Kidney (tissue), 14 donors: Measurements from ENCODE around the gene KCNQ2. TPM values are rescaled to one million over a fixed set of nuclear protein-coding genes. Genes with fewer than 3 reads are reported as not detected.

ENCODE experiments used
- DNase-seq, 5 donors: peaks; one replicate each; pipeline ENCODE4 v3.0.0-alpha.2; 2013 to 2020
- FAIRE-seq: peaks from 2 replicates; lab custom pipeline; 2012; peaks lifted over from hg19 to GRCh38; lab: Jason Lieb, UNC
- H3K27ac ChIP-seq, 2 donors: one replicate each; pipeline ENCODE4 v1.7.0; 2013; ENCODE audit warnings: low read depth in 2 of 2, low read length in 2 of 2, inconsistent platforms in 1 of 2
- H3K27me3 ChIP-seq: one replicate; pipeline ENCODE4 v1.7.1; 2013; ENCODE audit warnings: low read length, inconsistent platforms; ENCODE audit not compliant: control insufficient read depth, insufficient read depth
- H3K36me3 ChIP-seq, 3 donors: one replicate each; pipeline versions ENCODE4 v1.7.0 to v1.7.1; 2013; ENCODE audit warnings: low read length in 3 of 3, control low read depth in 1 of 3, inconsistent platforms in 1 of 3; ENCODE audit not compliant: insufficient read depth in 3 of 3, control insufficient read depth in 2 of 3
- H3K4me1 ChIP-seq, 3 donors: one replicate each; pipeline versions ENCODE4 v1.7.0 to v1.7.1; 2013; ENCODE audit warnings: low read length in 3 of 3, inconsistent platforms in 1 of 3, low read depth in 1 of 3; ENCODE audit not compliant: control insufficient read depth in 2 of 3, insufficient read depth in 2 of 3
- H3K4me3 ChIP-seq, 3 donors: one replicate each; pipeline versions ENCODE4 v1.7.0 to v1.8.1; 2013; ENCODE audit warnings: low read length in 3 of 3, control low read depth in 1 of 3, inconsistent platforms in 1 of 3
- H3K9ac ChIP-seq, 3 donors: one replicate each; pipeline versions ENCODE4 v1.7.0 to v1.7.1; 2013; ENCODE audit warnings: low read length in 3 of 3, control low read depth in 1 of 3, inconsistent platforms in 1 of 3
- H3K9me3 ChIP-seq, 3 donors: one replicate each; pipeline versions ENCODE4 v1.7.0 to v1.7.1; 2013; ENCODE audit warnings: low read length in 3 of 3, control low read depth in 1 of 3, inconsistent platforms in 1 of 3; ENCODE audit not compliant: control insufficient read depth in 2 of 3, insufficient read depth in 1 of 3
- intact Hi-C: fragments of 100-400 bp; cut with DNase I; formaldehyde crosslinking; loops from one replicate; pipeline ENCODE4 v1.11.1; 2022
- polyA plus RNA-seq: library from polyadenylated mRNA; stranded (reverse); fragments of 350-450 nt; fragmentation: Illumina TruSeq; extraction: RNeasy Lipid Tissue Mini Kit (QIAGEN cat#74804); gene quantifications from one replicate; pipeline ENCODE4 v1.2.3, GENCODE V29; 2014; ENCODE audit warnings: low read depth, low replicate concordance; ENCODE audit not compliant: insufficient read depth
- total RNA-seq: library from RNA; stranded (reverse); fragmentation: NEBNext Ultra II Directional; extraction: Animal tissue kit (Norgen Biotek cat#: 25700); gene quantifications from one replicate; pipeline ENCODE4 v1.2.1, GENCODE V29; 2021
- TF ChIP-seq, protein P1 (sequence below): IDR thresholded peaks from 3 replicates; pipeline ENCODE4 v1.5.1; 2012; ENCODE audit warnings: mild to moderate bottlenecking, moderate library complexity, borderline replicate concordance; ENCODE audit not compliant: insufficient read depth; ENCODE audit errors: extremely low read depth
- donor health status: control.
- donor health status: control.
- donor health status: control.
- donor health status: control.
- donor health status: control.
- donor health status: DM: yes; HTN: yes; CAD: no.
- donor health status: Normal renal cell carcinoma (clear cell type).

Gene KCNQ2
- total and polyA plus RNA-seq, 2 donors from 2014 or later: 2.2 TPM; not detected in 1

DNA sequence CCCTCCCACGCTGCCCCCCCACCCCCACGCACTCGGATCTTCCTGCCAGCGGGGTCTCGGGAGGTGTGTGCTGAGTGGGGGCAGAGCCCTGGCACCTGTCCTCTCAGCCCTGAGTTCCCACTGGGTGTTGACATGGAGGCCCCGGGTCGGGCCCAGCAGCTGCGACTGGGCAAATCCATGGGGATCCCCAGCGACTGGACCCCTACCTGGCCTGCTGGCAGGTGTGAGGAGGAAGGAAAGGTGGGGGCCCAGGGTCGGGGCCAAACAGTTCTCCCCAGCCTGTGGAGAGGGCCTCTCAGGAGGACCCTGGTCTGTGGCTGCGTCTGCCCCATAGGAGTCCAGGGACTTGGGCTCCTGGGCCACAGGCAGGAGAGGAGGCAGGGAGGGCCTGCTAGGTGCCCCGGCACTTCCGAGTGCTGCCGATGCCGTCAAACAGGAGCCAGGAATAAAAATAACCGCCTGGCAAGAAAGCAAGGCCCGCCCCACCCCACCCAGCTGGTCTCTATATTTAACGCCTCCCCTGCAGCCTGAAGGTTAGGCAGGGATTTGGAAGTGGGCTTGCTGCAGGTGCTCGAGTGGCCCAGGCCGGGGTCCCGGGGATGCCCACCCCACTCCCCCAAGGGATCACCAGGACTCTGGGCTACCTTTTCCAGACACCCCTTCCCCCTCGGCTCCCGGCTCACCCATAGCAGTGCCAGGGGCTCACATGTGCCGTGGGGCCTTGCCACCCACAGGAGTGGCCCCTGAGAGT, 27.9 kb upstream of the KCNQ2 start:
- TF ChIP-seq, protein P1, sequence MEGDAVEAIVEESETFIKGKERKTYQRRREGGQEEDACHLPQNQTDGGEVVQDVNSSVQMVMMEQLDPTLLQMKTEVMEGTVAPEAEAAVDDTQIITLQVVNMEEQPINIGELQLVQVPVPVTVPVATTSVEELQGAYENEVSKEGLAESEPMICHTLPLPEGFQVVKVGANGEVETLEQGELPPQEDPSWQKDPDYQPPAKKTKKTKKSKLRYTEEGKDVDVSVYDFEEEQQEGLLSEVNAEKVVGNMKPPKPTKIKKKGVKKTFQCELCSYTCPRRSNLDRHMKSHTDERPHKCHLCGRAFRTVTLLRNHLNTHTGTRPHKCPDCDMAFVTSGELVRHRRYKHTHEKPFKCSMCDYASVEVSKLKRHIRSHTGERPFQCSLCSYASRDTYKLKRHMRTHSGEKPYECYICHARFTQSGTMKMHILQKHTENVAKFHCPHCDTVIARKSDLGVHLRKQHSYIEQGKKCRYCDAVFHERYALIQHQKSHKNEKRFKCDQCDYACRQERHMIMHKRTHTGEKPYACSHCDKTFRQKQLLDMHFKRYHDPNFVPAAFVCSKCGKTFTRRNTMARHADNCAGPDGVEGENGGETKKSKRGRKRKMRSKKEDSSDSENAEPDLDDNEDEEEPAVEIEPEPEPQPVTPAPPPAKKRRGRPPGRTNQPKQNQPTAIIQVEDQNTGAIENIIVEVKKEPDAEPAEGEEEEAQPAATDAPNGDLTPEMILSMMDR: no peak
- DNase-seq: peak in 2 of 5 donors; percentile 60 to 70
- intact Hi-C loops: no loop called here

DNA sequence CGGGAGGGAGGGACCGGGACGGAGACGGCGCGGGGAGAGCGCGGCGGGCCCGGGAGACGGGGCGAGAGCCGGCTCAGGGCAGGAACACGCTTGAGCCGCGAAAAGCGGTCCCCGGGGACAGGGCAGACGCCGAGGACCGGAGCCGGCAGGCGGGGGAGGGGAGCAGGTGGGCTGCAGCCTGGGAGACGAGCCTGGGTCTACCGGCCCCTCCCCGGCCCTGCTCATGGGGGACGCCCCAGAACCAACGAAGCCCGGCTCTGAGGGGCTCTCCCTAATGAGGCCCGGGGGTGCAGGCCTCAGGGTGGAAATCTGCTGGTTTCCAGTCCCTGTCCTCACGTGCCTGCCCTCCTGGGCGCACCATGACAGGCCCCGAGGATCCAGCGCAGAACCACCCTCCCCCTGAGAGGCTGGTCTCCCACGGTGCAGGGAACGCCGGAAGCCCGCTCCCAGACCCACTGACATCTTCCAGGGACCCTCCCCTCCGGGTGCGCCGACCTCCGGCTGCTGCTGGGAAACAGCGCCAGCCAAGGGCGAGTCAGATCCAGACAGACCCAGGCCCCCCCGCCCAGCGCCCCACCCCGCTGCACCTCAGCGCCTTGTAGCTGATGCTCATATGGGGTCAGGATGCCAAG, 27.0 kb upstream of the KCNQ2 start:
- peaks cover 2% of the 10 kb centered on the region for H3K27me3 ChIP-seq
- no peak overlapping the region for H3K9ac ChIP-seq
- intact Hi-C loops: no loop called here
- peaks cover 0 to under 1% (median 0%) of the 10 kb centered on the region in 3 donors for H3K9me3 ChIP-seq
- TF ChIP-seq, protein P1: no peak
- FAIRE-seq: no peak
- no peaks in the 10 kb centered on the region for H3K36me3 ChIP-seq
- H3K27ac ChIP-seq: no peak overlapping the region
- DNase-seq: peak in 3 of 5 donors; percentile 22 to 79 (median 78)
- H3K4me1 ChIP-seq: peaks cover 0 to 2% (median 0%) of the 10 kb centered on the region in 3 donors
- no peak overlapping the region for H3K4me3 ChIP-seq

More for the DNA sequence above, 27.9 kb upstream of the KCNQ2 start:
- H3K9me3 ChIP-seq: peaks cover 0 to 10% (median 0%) of the 10 kb centered on the region in 3 donors
- H3K4me3 ChIP-seq: no peak overlapping the region
- H3K9ac ChIP-seq: no peak overlapping the region
- FAIRE-seq: no peak
- peaks cover 0 to 2% (median 0%) of the 10 kb centered on the region in 3 donors for H3K4me1 ChIP-seq
- peaks cover 2% of the 10 kb centered on the region for H3K27me3 ChIP-seq
- H3K27ac ChIP-seq: no peak overlapping the region
- no peaks in the 10 kb centered on the region for H3K36me3 ChIP-seq

DNA sequence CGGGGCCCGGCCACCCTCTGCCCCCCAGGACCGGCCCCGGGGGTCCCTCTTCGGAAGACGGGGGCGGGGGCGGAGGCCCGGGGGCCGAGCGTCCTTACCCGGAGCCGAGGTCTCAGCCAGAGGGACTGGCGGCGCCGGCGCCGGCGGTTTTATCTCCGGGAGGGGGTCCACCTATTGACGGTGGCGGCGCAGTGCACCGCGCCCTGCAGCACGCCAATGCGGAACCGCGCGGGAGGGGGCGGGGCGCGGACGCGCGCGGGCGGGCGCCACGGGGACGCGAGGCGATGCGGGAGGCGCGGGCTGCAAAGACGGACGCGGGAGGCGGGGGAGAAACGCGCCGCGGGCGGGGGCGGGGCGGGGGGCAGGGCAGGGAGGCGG, 26.5 kb upstream of the KCNQ2 start, which contains the start of gene EEF1A2:
Gene EEF1A2 (minus strand): TSS at position 124 of the 378 bp plus-strand sequence. CDS start 1,320 bp downstream, outside the sequence.
- Histone ChIP-seq H3K36me3 (no peaks in the 10 kb centered on the region), H3K4me1 (peaks cover 0 to 2% (median 0%) of the 10 kb centered on the region in 3 donors), H3K9me3 (no peaks in the 10 kb centered on the region), H3K27me3 (peaks cover 2% of the 10 kb centered on the region), H3K4me3 (no peak within 1 kb of the TSS), H3K9ac (no peak within 1 kb of the TSS), H3K27ac (no peak within 1 kb of the TSS)
- FAIRE-seq (no peak), DNase-seq (peak in 2 of 5 donors; percentile 70 to 80)
- intact Hi-C loops: no loop called here
- TF ChIP-seq, protein P1: no peak
